GM19372 (cell line): ENCODE data around the gene CCT8.

ENCODE experiments used
- ATAC-seq: cut with Tn5 transposase; IDR thresholded peaks from one replicate; pipeline ENCODE4 v1.9.1; 2021; ENCODE audit warnings: mild to moderate bottlenecking, low read depth, moderate library complexity; ENCODE audit not compliant: unreplicated experiment

Gene CCT8

GRCh38 chr21:29073222-29074006, at the start of gene CCT8:
CCT8 (minus strand) TSS chr21:29073648; CDS start chr21:29073590, 58 bp downstream.
- peak; percentile 86 for ATAC-seq

- ATAC-seq, result no peak
These were observed 48.3 kb upstream of the CCT8 start for GRCh38 chr21:29121759-29122158.

GRCh38 chr21:29117372-29117955, 44.0 kb upstream of the CCT8 start:
- no peak for ATAC-seq

- ATAC-seq, result no peak
These were observed 42.5 kb upstream of the CCT8 start for GRCh38 chr21:29115899-29116298.

- ATAC-seq, result no peak
These were observed 41.5 kb upstream of the CCT8 start for GRCh38 chr21:29114765-29115500.

GRCh38 chr21:29105218-29105617, 31.8 kb upstream of the CCT8 start:
- ATAC-seq, result no peak

- no peak for ATAC-seq
These were observed 30.8 kb upstream of the CCT8 start for GRCh38 chr21:29104239-29104708.

- ATAC-seq, result no peak
These were observed 29.4 kb upstream of the CCT8 start for GRCh38 chr21:29102791-29103257.

- ATAC-seq, result no peak
These were observed 24.7 kb upstream of the CCT8 start for GRCh38 chr21:29098156-29098555.

GRCh38 chr21:29096218-29097015, 23.0 kb upstream of the CCT8 start:
- no peak for ATAC-seq

GRCh38 chr21:29092102-29092959, 18.9 kb upstream of the CCT8 start:
- no peak for ATAC-seq

GRCh38 chr21:29091033-29091432, 17.6 kb upstream of the CCT8 start:
- ATAC-seq, result no peak

- no peak for ATAC-seq
These were observed 11.8 kb upstream of the CCT8 start for GRCh38 chr21:29085106-29085752.

- ATAC-seq, result no peak
These were observed 10.9 kb upstream of the CCT8 start for GRCh38 chr21:29084372-29084771.

GRCh38 chr21:29083306-29083705, 9.9 kb upstream of the CCT8 start:
- ATAC-seq, result no peak

GRCh38 chr21:29082046-29082815, 8.8 kb upstream of the CCT8 start:
- no peak for ATAC-seq

GRCh38 chr21:29080454-29080941, 7.0 kb upstream of the CCT8 start:
- no peak for ATAC-seq
